PC-3 (cell line): ENCODE measurements around the gene SLC15A1. TPM values are rescaled to one million over a fixed set of nuclear protein-coding genes. Genes with fewer than 3 reads are reported as not detected.

ENCODE experiments used
- ATAC-seq: fragments of 200-7000 bp; cut with Tn5 transposase; 2 replicates; pipeline ENCODE4 v1.9.1; 2020; ENCODE audit warnings: mild to moderate bottlenecking, moderate library complexity
- BruUV-seq: library from RNA; stranded (reverse); fragments of 400-500 nt; replicated peaks from 2 replicates; lab custom pipeline; 2021; lab: Mats Ljungman, UMichigan
- CTCF ChIA-PET: fragments of 300-600 bp; sonication (Branson Sonifier 250); formaldehyde crosslinking; loops from one replicate; lab custom pipeline; 2022; ENCODE audit warnings: antibody characterized with exemption; lab: Charles Lee
- POLR2A ChIA-PET: fragments of 300-600 bp; sonication (Branson Sonifier 250); formaldehyde crosslinking; loops from one replicate; lab custom pipeline; 2022; ENCODE audit warnings: antibody characterized with exemption; ENCODE audit not compliant: unreplicated experiment; lab: Charles Lee
- DNase-seq: peaks from one replicate; pipeline ENCODE4 v3.0.0-alpha.2; 2015
- H2AFZ ChIP-seq: fragments of 300-600 bp; sonication (generic); 2 replicates; pipeline ENCODE4 v1.6.0; 2016; ENCODE audit warnings: antibody characterized with exemption, low read length
- H3F3A ChIP-seq: fragments of 300-600 bp; sonication (generic); one replicate; pipeline ENCODE4 v1.6.0; 2017; ENCODE audit warnings: antibody characterized with exemption, low read length, control low read depth, mild to moderate bottlenecking; ENCODE audit not compliant: unreplicated experiment
- H3K27ac ChIP-seq: fragments of 300-600 bp; sonication (generic); 2 replicates; pipeline ENCODE4 v1.5.1; 2016; ENCODE audit warnings: mild to moderate bottlenecking, low read length
- H3K27me3 ChIP-seq: fragments of 300-600 bp; sonication (generic); 2 replicates; pipeline ENCODE4 v1.6.1; 2016; ENCODE audit warnings: low read length, mixed read lengths
- H3K36me3 ChIP-seq: fragments of 300-600 bp; sonication (generic); 2 replicates; pipeline ENCODE4 v1.6.1; 2016; ENCODE audit warnings: low read depth, mixed run types, low read length, mixed read lengths
- H3K4me1 ChIP-seq: fragments of 300-600 bp; sonication (generic); 2 replicates; pipeline ENCODE4 v1.5.1; 2016; ENCODE audit warnings: low read length; ENCODE audit not compliant: insufficient read depth
- H3K4me2 ChIP-seq: fragments of 300-600 bp; sonication (generic); 2 replicates; pipeline ENCODE4 v1.6.0; 2016; ENCODE audit warnings: low read length
- H3K4me3 ChIP-seq: fragments of 300-600 bp; sonication (generic); 2 replicates; pipeline ENCODE4 v1.5.1; 2016; ENCODE audit warnings: mild to moderate bottlenecking, low read length, mixed read lengths
- H3K79me2 ChIP-seq: fragments of 300-600 bp; sonication (generic); 2 replicates; pipeline ENCODE4 v1.6.1; 2017; ENCODE audit warnings: low read length, mixed read lengths
- H3K9ac ChIP-seq: fragments of 300-600 bp; sonication (generic); 2 replicates; pipeline ENCODE4 v1.6.0; 2016; ENCODE audit warnings: mild to moderate bottlenecking, low read length
- H3K9me2 ChIP-seq: fragments of 300-600 bp; sonication (generic); replicated peaks from 2 replicates; pipeline ENCODE4 v1.6.1; 2016; ENCODE audit warnings: mixed run types, low read length, mixed read lengths
- H3K9me3 ChIP-seq: fragments of 300-600 bp; sonication (generic); 2 replicates; pipeline ENCODE4 v1.6.1; 2016; ENCODE audit warnings: low read length, mixed read lengths
- H4K20me1 ChIP-seq: fragments of 300-600 bp; sonication (generic); 2 replicates; pipeline ENCODE4 v1.6.1; 2016; ENCODE audit warnings: low read length, mixed read lengths
- EZH2 ChIP-seq: fragments of 300-600 bp; sonication (generic); IDR thresholded peaks from one replicate; pipeline ENCODE4 v1.6.1; 2017; ENCODE audit warnings: antibody characterized with exemption, mild to moderate bottlenecking, low read length; ENCODE audit not compliant: unreplicated experiment
- EZH2phosphoT487 ChIP-seq: fragments of 300-600 bp; sonication (generic); IDR thresholded peaks from 2 replicates; pipeline ENCODE4 v1.6.1; 2018; ENCODE audit warnings: mild to moderate bottlenecking, antibody characterized with exemption, low read length, borderline replicate concordance
- intact Hi-C: fragments of 100-400 bp; cut with micrococcal nuclease; formaldehyde crosslinking; loops from 2 replicates; pipeline ENCODE4 v1.9.0; 2023
- total RNA-seq: library from RNA; depleted of rRNA; stranded (reverse); fragments of >200 nt; gene quantifications from 2 replicates; pipeline ENCODE4 v1.2.3, GENCODE V29; 2014
- TF ChIP-seq, protein P1 (sequence below): fragments of 300-600 bp; sonication (generic); conservative IDR thresholded peaks from 2 replicates; pipeline ENCODE4 v1.5.1; 2017; ENCODE audit warnings: antibody characterized with exemption, low read depth, mild to moderate bottlenecking, low read length

SLC15A1 gene
- total RNA-seq, 1 experiment from 2014 or later: 1.7 TPM

- Histone ChIP-seq H3K4me2 (no peak overlapping the region), H2AFZ (no peak overlapping the region), H4K20me1 (no peaks in the 10 kb centered on the region), H3K9me2 (no peaks in the 10 kb centered on the region), H3K4me3 (no peak overlapping the region), H3K36me3 (no peaks in the 10 kb centered on the region), H3K79me2 (no peaks in the 10 kb centered on the region), H3K27ac (no peak overlapping the region), H3K4me1 (peaks cover 11% of the 10 kb centered on the region), H3F3A (no peaks in the 10 kb centered on the region), H3K9me3 (no peaks in the 10 kb centered on the region), H3K9ac (no peak overlapping the region), H3K27me3 (no peaks in the 10 kb centered on the region)
- ChIA-PET CTCF (no interaction called here), POLR2A (no interaction called here)
- ATAC-seq (no peak), DNase-seq (no peak)
- intact Hi-C loops: no loop called here
- TF ChIP-seq, protein P1, sequence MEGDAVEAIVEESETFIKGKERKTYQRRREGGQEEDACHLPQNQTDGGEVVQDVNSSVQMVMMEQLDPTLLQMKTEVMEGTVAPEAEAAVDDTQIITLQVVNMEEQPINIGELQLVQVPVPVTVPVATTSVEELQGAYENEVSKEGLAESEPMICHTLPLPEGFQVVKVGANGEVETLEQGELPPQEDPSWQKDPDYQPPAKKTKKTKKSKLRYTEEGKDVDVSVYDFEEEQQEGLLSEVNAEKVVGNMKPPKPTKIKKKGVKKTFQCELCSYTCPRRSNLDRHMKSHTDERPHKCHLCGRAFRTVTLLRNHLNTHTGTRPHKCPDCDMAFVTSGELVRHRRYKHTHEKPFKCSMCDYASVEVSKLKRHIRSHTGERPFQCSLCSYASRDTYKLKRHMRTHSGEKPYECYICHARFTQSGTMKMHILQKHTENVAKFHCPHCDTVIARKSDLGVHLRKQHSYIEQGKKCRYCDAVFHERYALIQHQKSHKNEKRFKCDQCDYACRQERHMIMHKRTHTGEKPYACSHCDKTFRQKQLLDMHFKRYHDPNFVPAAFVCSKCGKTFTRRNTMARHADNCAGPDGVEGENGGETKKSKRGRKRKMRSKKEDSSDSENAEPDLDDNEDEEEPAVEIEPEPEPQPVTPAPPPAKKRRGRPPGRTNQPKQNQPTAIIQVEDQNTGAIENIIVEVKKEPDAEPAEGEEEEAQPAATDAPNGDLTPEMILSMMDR: no peak
- TF ChIP-seq EZH2: no peak
- no peak for TF ChIP-seq EZH2phosphoT487
- BruUV-seq: no TSS peak
These were observed 77.4 kb downstream of the SLC15A1 start for GRCh38 chr13:98675066-98675465.

DNA sequence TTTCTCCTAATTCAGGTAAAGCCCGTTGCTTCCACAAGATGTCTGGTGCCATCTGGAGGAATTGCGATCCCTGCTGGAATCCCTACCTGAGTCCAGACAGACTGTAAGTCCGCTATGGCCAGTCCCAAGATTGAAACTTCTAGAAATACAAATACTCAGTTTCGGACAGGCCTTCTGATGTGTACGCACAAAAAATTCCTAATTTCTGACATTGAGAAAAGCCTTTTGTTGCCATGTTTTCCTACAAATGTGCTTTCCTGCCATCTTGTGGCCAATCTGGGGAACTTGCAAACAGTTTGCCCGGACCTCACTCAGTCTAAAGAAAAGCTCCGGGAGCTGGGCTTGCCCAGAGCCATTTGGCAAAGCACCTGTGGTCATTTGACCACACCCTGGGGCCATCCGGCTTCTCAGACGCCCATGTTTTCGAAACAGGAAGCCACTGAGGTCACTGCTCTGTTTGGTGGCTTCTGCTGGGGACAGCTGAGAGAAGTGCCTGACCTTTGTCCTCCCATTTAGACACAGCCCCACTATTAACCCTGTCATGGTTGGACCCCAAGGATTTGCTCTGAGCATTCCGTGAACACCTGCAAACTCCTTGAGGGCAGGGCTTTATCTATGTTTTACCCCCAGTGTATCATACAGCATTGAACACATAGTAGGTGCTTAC, 79.4 kb downstream of the SLC15A1 start:
- Histone ChIP-seq H3K4me3 (peak overlapping the region; percentile 57; the same call in 1 of the 2 replicates), H3K27ac (0 out of 2 replicates have a peak overlapping the region, but pooled peaks have one; percentile 8), H3F3A (no peaks in the 10 kb centered on the region), H4K20me1 (no peaks in the 10 kb centered on the region), H3K4me2 (peak overlapping the region; percentile 87), H3K79me2 (no peaks in the 10 kb centered on the region), H3K4me1 (peaks cover 11% of the 10 kb centered on the region), H2AFZ (peak overlapping the region; percentile 96), H3K9me2 (no peaks in the 10 kb centered on the region), H3K36me3 (no peaks in the 10 kb centered on the region), H3K9ac (peak overlapping the region; percentile 50), H3K27me3 (no peaks in the 10 kb centered on the region), H3K9me3 (no peaks in the 10 kb centered on the region)
- ATAC-seq: peak; percentile 94
- TF ChIP-seq EZH2phosphoT487: no peak
- TF ChIP-seq EZH2: no peak
- TF ChIP-seq, protein P1: peak; percentile 91
- DNase-seq: peak; percentile 79
- intact Hi-C loops: loop anchor here (2.0 to 5.0 kb wide), 3 partner anchors 170 to 824 kb away; no protein-coding TSS in a partner anchor
- BruUV-seq: no TSS peak
- ChIA-PET POLR2A (interaction anchor here (0.5 kb wide), 1 partner anchor 98 kb away, joined by 5 read pairs; no protein-coding TSS in a partner anchor), CTCF (interaction anchor here (0.6 to 0.9 kb wide), 5 partner anchors 96 to 639 kb away, joined by 3 to 4 read pairs (median 4); no protein-coding TSS in a partner anchor)

- no peak overlapping the region for H3K9ac ChIP-seq
- ChIA-PET POLR2A (interaction anchor here (0.6 kb wide), 1 partner anchor 52 kb away, joined by 3 read pairs; no protein-coding TSS in a partner anchor), CTCF (no interaction called here)
- H3K9me2 ChIP-seq: no peaks in the 10 kb centered on the region
- H4K20me1 ChIP-seq: no peaks in the 10 kb centered on the region
- intact Hi-C loops: no loop called here
- DNase-seq: no peak
- no peaks in the 10 kb centered on the region for H3K36me3 ChIP-seq
- no peak overlapping the region for H2AFZ ChIP-seq
- H3K9me3 ChIP-seq: no peaks in the 10 kb centered on the region
- H3K4me3 ChIP-seq: no peak overlapping the region
- no peaks in the 10 kb centered on the region for H3K79me2 ChIP-seq
- BruUV-seq: no TSS peak
- H3F3A ChIP-seq: peaks cover 4% of the 10 kb centered on the region
- no peak overlapping the region for H3K4me2 ChIP-seq
- TF ChIP-seq EZH2phosphoT487 (no peak), EZH2 (no peak)
- TF ChIP-seq, protein P1: no peak
- H3K27ac ChIP-seq: no peak overlapping the region
- no peak for ATAC-seq
- H3K4me1 ChIP-seq: peaks cover 30% of the 10 kb centered on the region
- H3K27me3 ChIP-seq: no peaks in the 10 kb centered on the region
These were observed 84.3 kb downstream of the SLC15A1 start for GRCh38 chr13:98668155-98668554.
